Breast epithelium (tissue), 3 donors: Measurements from ENCODE around the gene SYNGR4.

ENCODE experiments used
- CTCF ChIP-seq, 3 donors: fragments of 450-650 bp; IDR thresholded peaks; one replicate each; pipeline ENCODE4 v1.5.1; 2016 to 2017; ENCODE audit warnings: antibody characterized with exemption in 3 of 3, mild to moderate bottlenecking in 3 of 3, moderate library complexity in 3 of 3
- POLR2A ChIP-seq: fragments of 450-650 bp; IDR thresholded peaks from one replicate; pipeline ENCODE4 v1.6.1; 2016; ENCODE audit warnings: antibody characterized with exemption, mild to moderate bottlenecking, moderate library complexity
- POLR2AphosphoS5 ChIP-seq, 3 donors: sonication (generic); formaldehyde crosslinking; IDR thresholded peaks; one replicate each; pipeline ENCODE4 v1.6.1; 2017; ENCODE audit warnings: antibody characterized with exemption in 3 of 3

- TF ChIP-seq CTCF (IDR thresholded peaks at IDR 0.05) = no peak
- no peak for TF ChIP-seq POLR2A
- no peak for TF ChIP-seq POLR2AphosphoS5 (IDR thresholded peaks at IDR 0.05)
Observed at GRCh38 chr19:48378194-48378570, 14.0 kb downstream of the SYNGR4 start.
